GM18867 (cell line): ENCODE results near the gene NPIPA8.
"Not testable (repeated sequence)": the region's sequence is repeated elsewhere in the genome, so short reads cannot be mapped to it uniquely, and the experiment has no call there.

Source experiments
- ATAC-seq: cut with Tn5 transposase; IDR thresholded peaks from one replicate; pipeline ENCODE4 v1.9.1; 2021; ENCODE audit warnings: mild to moderate bottlenecking, moderate library complexity; ENCODE audit not compliant: unreplicated experiment

Gene NPIPA8

GRCh38 chr16:18336636-18337035, at the start of gene NPIPA8:
Gene NPIPA8, minus strand, starts transcription at chr16:18336736. Its CDS starts 4,074 bp downstream, at chr16:18332662.
- not testable (repeated sequence) for ATAC-seq

- ATAC-seq = not testable (repeated sequence)
These were observed 48.7 kb upstream of the NPIPA8 start for GRCh38 chr16:18385285-18385684.

- not testable (repeated sequence) for ATAC-seq
These were observed 48.3 kb upstream of the NPIPA8 start for GRCh38 chr16:18384869-18385268.

- ATAC-seq = not testable (repeated sequence)
These were observed 47.6 kb upstream of the NPIPA8 start for GRCh38 chr16:18384098-18384636.

- ATAC-seq = not testable (repeated sequence)
These were observed 46.2 kb upstream of the NPIPA8 start for GRCh38 chr16:18382696-18383095.

- ATAC-seq = not testable (repeated sequence)
These were observed 11.2 kb upstream of the NPIPA8 start for GRCh38 chr16:18347742-18348141.

GRCh38 chr16:18346993-18347392, 10.5 kb upstream of the NPIPA8 start:
- not testable (repeated sequence) for ATAC-seq

GRCh38 chr16:18344634-18345033, 8.1 kb upstream of the NPIPA8 start:
- ATAC-seq = not testable (repeated sequence)

- not testable (repeated sequence) for ATAC-seq
These were observed 5.5 kb upstream of the NPIPA8 start for GRCh38 chr16:18341986-18342385.

- not testable (repeated sequence) for ATAC-seq
These were observed 5.0 kb upstream of the NPIPA8 start for GRCh38 chr16:18341417-18341960.

GRCh38 chr16:18339210-18339609, 2.7 kb upstream of the NPIPA8 start:
- ATAC-seq = not testable (repeated sequence)

- ATAC-seq = not testable (repeated sequence)
These were observed 24.7 kb downstream of the NPIPA8 start for GRCh38 chr16:18311811-18312210.

GRCh38 chr16:18309159-18309558, 27.4 kb downstream of the NPIPA8 start:
- ATAC-seq = not testable (repeated sequence)

- ATAC-seq = not testable (repeated sequence)
These were observed 29.3 kb downstream of the NPIPA8 start for GRCh38 chr16:18307241-18307640.

GRCh38 chr16:18306066-18306465, 30.5 kb downstream of the NPIPA8 start:
- ATAC-seq = not testable (repeated sequence)

- ATAC-seq = not testable (repeated sequence)
These were observed 33.4 kb downstream of the NPIPA8 start for GRCh38 chr16:18303059-18303706.

GRCh38 chr16:18297714-18298113, 38.8 kb downstream of the NPIPA8 start:
- not testable (repeated sequence) for ATAC-seq

GRCh38 chr16:18296931-18297330, 39.6 kb downstream of the NPIPA8 start:
- not testable (repeated sequence) for ATAC-seq

- ATAC-seq = not testable (repeated sequence)
These were observed 42.2 kb downstream of the NPIPA8 start for GRCh38 chr16:18294371-18294770.

- not testable (repeated sequence) for ATAC-seq
These were observed 43.1 kb downstream of the NPIPA8 start for GRCh38 chr16:18293337-18293956.

GRCh38 chr16:18290959-18291358, 45.6 kb downstream of the NPIPA8 start:
- ATAC-seq = not testable (repeated sequence)

- not testable (repeated sequence) for ATAC-seq
These were observed 50.2 kb downstream of the NPIPA8 start for GRCh38 chr16:18286342-18286741.
